Stomach (tissue), 9 donors: ENCODE measurements around the gene PPP1R14B. TPM values are rescaled to one million over a fixed set of nuclear protein-coding genes. Genes with fewer than 3 reads are reported as not detected.

Experiments used
- DNase-seq, 2 donors: peaks; one replicate each; pipeline versions ENCODE4 v3.0.0 to v3.0.0-alpha.2; 2013 to 2019
- H3K27ac ChIP-seq, 5 donors: fragments of 200-600 bp in 4 of 5; sonication (generic) in 4 of 5; one replicate each; pipeline ENCODE4 v1.5.1; 2013 to 2019; ENCODE audit warnings: mild to moderate bottlenecking in 1 of 5, moderate library complexity in 1 of 5
- H3K27me3 ChIP-seq, 3 donors: fragments of 200-600 bp; sonication (generic); one replicate each; pipeline ENCODE4 v1.5.1; 2017 to 2019; ENCODE audit warnings: mixed run types in 1 of 3
- H3K36me3 ChIP-seq, 4 donors: fragments of 200-600 bp; sonication (generic); 1 replicate in 3 of 4; 2 replicates in 1 of 4; pipeline ENCODE4 v1.5.1; 2016 to 2019
- H3K4me1 ChIP-seq, 4 donors: fragments of 200-600 bp; sonication (generic); one replicate each; pipeline ENCODE4 v1.5.1; 2016 to 2019
- H3K4me3 ChIP-seq, 4 donors: fragments of 200-600 bp; sonication (generic) in 3 of 4; one replicate each; pipeline ENCODE4 v1.5.1; 2016 to 2019; ENCODE audit warnings: mild to moderate bottlenecking in 1 of 4
- H3K9me3 ChIP-seq, 4 donors: fragments of 200-600 bp; sonication (generic); one replicate each; pipeline ENCODE4 v1.5.1; 2016 to 2019
- EP300 ChIP-seq: sonication (generic); formaldehyde crosslinking; IDR thresholded peaks from one replicate; pipeline ENCODE4 v1.6.1; 2017; ENCODE audit warnings: antibody characterized with exemption
- POLR2A ChIP-seq, 4 donors: fragments of 450-650 bp; IDR thresholded peaks; one replicate each; pipeline ENCODE4 v1.6.1; 2016; ENCODE audit warnings: antibody characterized with exemption in 4 of 4, control low read depth in 2 of 4, mild to moderate bottlenecking in 1 of 4, moderate library complexity in 1 of 4
- POLR2AphosphoS5 ChIP-seq, 3 donors: sonication (generic); formaldehyde crosslinking; IDR thresholded peaks; one replicate each; pipeline ENCODE4 v1.6.1; 2016; ENCODE audit warnings: antibody characterized with exemption in 3 of 3
- WGBS, 5 donors: extraction: QIAGEN DNeasy Blood & Tissue Kit in 3 of 5; methylation state at CpG; one replicate each; pipeline versions ENCODE4 v1.1.5 to v1.1.7; 2013 to 2018; 5-methylcytosine and 5-hydroxymethylcytosine counted together
- intact Hi-C: fragments of 100-400 bp; cut with DNase I; formaldehyde crosslinking; loops from one replicate; pipeline ENCODE4 v1.15.1; 2023; ENCODE audit warnings: low total_unique reads
- polyA plus RNA-seq, 3 donors: library from polyadenylated mRNA; stranded (reverse); fragments of 200-250 nt; gene quantifications; one replicate each; pipeline ENCODE4 v1.2.3, GENCODE V29; 2013
- total RNA-seq, 5 donors: library from RNA; depleted of rRNA; stranded (reverse); fragments of >200 nt; gene quantifications; one replicate each; pipeline versions ENCODE4 v1.1.0 to v1.2.3, GENCODE V29; 2014 to 2016
- TF ChIP-seq, protein P1 (sequence below), 7 experiments: fragments of 450-650 bp in 4 of 7; fragments of 200-600 bp in 3 of 7; sonication (generic) in 3 of 7; IDR thresholded peaks; one replicate each; pipeline ENCODE4 v1.5.1; 2016 to 2019; ENCODE audit warnings: antibody characterized with exemption in 7 of 7, control low read depth in 2 of 7, mild to moderate bottlenecking in 1 of 7
- donor health status: healthy with polysubstance abuse.
- donor health status: Bipolar disorder and iron deficiency.
- donor health status: healthy.

Gene PPP1R14B
- total and polyA plus RNA-seq, 8 donors = 39.3 to 234 (median 77.6) TPM

DNA sequence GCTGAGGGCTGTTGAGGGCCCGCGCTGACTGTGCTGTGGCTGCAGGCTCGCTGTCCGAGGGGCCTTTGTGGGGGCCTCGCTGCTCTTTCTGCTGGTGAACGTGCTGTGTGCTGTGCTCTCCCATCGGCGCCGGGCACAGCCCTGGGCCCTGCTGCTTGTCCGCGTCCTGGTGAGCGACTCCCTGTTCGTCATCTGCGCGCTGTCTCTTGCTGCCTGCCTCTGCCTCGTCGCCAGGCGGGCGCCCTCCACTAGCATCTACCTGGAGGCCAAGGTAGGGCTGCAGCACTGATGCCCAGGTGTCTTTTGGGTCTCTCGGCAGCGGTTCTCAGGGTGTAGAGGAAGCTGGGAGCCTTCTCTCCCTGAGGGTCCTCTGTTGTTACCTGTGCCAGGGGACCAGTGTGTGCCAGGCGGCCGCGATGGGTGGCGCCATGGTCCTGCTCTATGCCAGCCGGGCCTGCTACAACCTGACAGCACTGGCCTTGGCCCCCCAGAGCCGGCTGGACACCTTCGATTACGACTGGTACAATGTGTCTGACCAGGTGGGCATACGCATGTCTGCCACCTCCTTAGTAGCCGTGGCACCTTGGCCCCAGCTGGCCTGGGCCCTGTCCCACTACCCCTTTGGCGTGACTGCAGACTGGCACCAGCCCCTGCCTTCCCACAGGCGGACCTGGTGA is 41.1 kb upstream of the PPP1R14B start:
- DNase-seq = no peak
- intact Hi-C loops = no loop called here
- no peak overlapping the region for H3K27ac ChIP-seq
- peaks cover 20 to 39% (median 27%) of the 10 kb centered on the region in 3 donors for H3K27me3 ChIP-seq
- peaks cover 35 to 55% (median 49%) of the 10 kb centered on the region in 4 donors for H3K4me1 ChIP-seq
- H3K36me3 ChIP-seq = peaks cover 0 to 7% (median 0%) of the 10 kb centered on the region in 4 donors
- 93 to 98% (median 96%) methylated on average over 29 to 33 of the region's 33 CpGs for WGBS, 5 donors
- H3K4me3 ChIP-seq = no peak overlapping the region
- no peaks in the 10 kb centered on the region for H3K9me3 ChIP-seq
- TF ChIP-seq POLR2AphosphoS5 (IDR thresholded peaks at IDR 0.05) (no peak), EP300 (no peak), POLR2A (IDR thresholded peaks at IDR 0.05) (no peak)
- TF ChIP-seq, protein P1, sequence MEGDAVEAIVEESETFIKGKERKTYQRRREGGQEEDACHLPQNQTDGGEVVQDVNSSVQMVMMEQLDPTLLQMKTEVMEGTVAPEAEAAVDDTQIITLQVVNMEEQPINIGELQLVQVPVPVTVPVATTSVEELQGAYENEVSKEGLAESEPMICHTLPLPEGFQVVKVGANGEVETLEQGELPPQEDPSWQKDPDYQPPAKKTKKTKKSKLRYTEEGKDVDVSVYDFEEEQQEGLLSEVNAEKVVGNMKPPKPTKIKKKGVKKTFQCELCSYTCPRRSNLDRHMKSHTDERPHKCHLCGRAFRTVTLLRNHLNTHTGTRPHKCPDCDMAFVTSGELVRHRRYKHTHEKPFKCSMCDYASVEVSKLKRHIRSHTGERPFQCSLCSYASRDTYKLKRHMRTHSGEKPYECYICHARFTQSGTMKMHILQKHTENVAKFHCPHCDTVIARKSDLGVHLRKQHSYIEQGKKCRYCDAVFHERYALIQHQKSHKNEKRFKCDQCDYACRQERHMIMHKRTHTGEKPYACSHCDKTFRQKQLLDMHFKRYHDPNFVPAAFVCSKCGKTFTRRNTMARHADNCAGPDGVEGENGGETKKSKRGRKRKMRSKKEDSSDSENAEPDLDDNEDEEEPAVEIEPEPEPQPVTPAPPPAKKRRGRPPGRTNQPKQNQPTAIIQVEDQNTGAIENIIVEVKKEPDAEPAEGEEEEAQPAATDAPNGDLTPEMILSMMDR (IDR thresholded peaks at IDR 0.05) = no peak

DNA sequence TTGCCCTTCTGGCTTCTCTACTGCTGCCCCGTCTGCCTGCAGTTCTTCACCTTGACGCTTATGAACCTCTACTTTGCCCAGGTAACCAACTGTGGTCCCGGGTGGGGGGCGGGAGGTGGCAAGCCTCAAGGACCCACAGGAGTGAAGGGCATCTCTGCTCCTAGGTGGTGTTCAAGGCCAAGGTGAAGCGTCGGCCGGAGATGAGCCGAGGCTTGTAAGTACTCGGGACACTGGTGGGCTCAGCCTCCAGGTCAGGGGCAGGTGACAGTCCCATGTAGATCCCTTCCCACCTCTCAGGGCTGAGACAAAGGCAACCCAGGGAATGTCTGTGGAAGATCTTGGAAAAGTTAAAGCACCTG is 40.0 kb upstream of the PPP1R14B start:
- H3K4me3 ChIP-seq = no peak overlapping the region
- H3K4me1 ChIP-seq = peaks cover 26 to 54% (median 49%) of the 10 kb centered on the region in 4 donors
- no peak for TF ChIP-seq EP300
- no peak for TF ChIP-seq POLR2A (IDR thresholded peaks at IDR 0.05)
- TF ChIP-seq, protein P1 (IDR thresholded peaks at IDR 0.05) = no peak
- TF ChIP-seq POLR2AphosphoS5 (IDR thresholded peaks at IDR 0.05) = no peak
- intact Hi-C loops = no loop called here
- no peak for DNase-seq
- no peak overlapping the region for H3K27ac ChIP-seq
- WGBS, 5 donors = 89 to 93% (median 91%) methylated on average over 9 of the region's 9 CpGs
- peaks cover 2 to 15% (median 7%) of the 10 kb centered on the region in 4 donors for H3K36me3 ChIP-seq
- peaks cover 10 to 29% (median 16%) of the 10 kb centered on the region in 3 donors for H3K27me3 ChIP-seq
- H3K9me3 ChIP-seq = no peaks in the 10 kb centered on the region

DNA sequence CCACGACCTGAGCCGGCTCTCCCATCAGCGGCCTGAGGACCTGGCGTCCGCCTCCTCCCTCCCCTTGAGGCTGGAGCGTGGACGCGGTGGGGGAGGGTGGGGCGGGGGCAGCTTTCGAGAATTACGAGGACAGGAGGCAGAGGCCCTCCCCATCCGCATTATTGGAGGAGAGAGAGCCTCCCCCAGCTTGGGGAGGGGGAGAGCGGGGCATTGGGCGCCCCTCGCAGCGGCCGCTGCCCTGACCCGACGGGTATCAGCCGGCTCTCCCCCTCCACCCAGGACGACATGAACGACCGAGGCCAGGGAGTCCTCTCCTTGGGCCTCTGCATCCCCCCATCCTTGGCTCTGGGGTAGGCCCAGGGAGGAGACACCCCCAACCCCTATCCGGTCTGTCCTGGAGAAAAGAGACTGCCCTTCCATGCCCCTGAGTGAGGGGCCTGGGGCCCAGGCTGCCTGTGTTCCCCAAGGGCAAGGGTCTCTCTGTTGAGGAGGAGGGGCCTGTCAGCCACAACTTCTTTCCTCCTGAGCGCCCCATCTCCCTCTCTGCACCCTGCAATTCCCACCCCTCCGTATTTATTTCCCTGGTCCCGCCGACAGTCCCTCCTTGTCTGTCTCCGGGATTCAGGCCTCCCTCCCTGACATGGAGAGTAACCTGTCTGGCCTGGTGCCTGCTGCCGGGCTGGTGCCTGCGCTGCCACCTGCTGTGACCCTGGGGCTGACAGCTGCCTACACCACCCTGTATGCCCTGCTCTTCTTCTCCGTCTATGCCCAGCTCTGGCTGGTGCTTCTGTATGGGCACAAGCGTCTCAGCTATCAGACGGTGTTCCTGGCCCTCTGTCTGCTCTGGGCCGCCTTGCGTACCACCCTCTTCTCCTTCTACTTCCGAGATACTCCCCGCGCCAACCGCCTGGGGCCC is 39.4 kb upstream of the PPP1R14B start:
- H3K9me3 ChIP-seq = no peaks in the 10 kb centered on the region
- peak overlapping the region; percentile 84 to 88 (median 86) for H3K4me3 ChIP-seq
- TF ChIP-seq, protein P1 (IDR thresholded peaks at IDR 0.05) = no peak
- TF ChIP-seq POLR2A (IDR thresholded peaks at IDR 0.05) (no peak), EP300 (no peak), POLR2AphosphoS5 (IDR thresholded peaks at IDR 0.05) (no peak)
- DNase-seq = no peak
- intact Hi-C loops = no loop called here
- 23 to 58% (median 28%) methylated on average over 18 to 40 of the region's 40 CpGs for WGBS, 5 donors
- H3K27me3 ChIP-seq = peaks cover 4 to 23% (median 10%) of the 10 kb centered on the region in 3 donors
- H3K4me1 ChIP-seq = peaks cover 19 to 54% (median 45%) of the 10 kb centered on the region in 4 donors
- H3K36me3 ChIP-seq = peaks cover 3 to 21% (median 13%) of the 10 kb centered on the region in 4 donors
- peak overlapping the region; percentile 94 to 99 (median 98) for H3K27ac ChIP-seq
